ENCODE measurements around the gene AGO1. TPM values are rescaled to one million over a fixed set of nuclear protein-coding genes. Genes with fewer than 3 reads are reported as not detected.

The AGO1 gene
- total RNA-seq: 10 to 100 TPM; 24.9 to 25.3 TPM

DNA sequence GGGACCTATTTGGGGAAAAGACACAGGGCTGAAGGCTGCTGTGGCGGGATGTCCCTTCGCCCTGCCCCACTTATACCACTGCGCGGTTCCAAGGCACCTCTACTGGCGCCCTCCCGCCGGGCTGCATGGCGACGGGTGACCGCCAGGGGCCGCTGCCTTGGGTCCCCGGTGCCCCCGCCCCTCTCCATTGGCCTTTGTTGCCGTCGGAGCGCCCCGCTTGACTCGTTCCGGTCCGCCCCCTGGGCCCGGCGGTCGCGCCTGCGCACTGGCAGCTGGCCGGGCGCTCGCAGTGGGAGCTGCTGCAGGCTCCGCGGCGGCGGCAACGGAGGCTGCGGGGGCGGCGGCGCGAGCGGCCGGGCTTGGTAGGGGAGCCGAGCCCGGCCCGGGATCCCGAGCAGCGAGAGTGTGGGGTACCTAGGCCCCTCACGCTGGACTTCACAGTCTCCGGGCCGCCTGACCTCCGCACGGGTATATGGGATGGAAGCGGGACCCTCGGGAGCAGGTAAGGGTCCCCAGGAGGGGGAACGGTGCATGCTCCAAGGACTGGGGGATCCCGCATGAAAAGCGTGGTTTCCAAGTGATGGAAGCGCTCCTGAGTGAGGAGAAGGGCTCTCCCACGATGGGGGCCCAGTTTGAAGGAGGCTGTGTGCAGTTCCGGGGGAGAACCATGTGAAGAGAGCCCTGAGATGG is at the start of gene AGO1:
Gene AGO1, plus strand, starts transcription at position 265 of the 690 bp plus-strand sequence. Its CDS starts 213 bp downstream, at position 478.
- H3K4me1 Mint-ChIP-seq (ENCODE audit: low read depth): peaks cover 43% of the 10 kb centered on the region
- peak within 1 kb of the TSS; percentile 89 for H3K4me3 Mint-ChIP-seq
- no peaks in the 10 kb centered on the region for H3K9me3 Mint-ChIP-seq
- CTCF ChIA-PET: interaction anchor here (0.6 to 2.4 kb wide), 8 partner anchors 9 to 196 kb away, joined by 3 to 10 read pairs (median 3); no protein-coding TSS in a partner anchor
- peak within 1 kb of the TSS; percentile 37 for H3K27ac Mint-ChIP-seq
- DNase-seq: peak; percentile 97
- no peaks in the 10 kb centered on the region for H3K36me3 Mint-ChIP-seq (ENCODE audit: low read depth)
- H3K27me3 Mint-ChIP-seq (ENCODE audit: low read depth): no peaks in the 10 kb centered on the region
- intact Hi-C loops (cut with micrococcal nuclease): loop anchor here (1.0 to 5.0 kb wide), 4 partner anchors 48 to 266 kb away; partner anchors contain the start of genes ADPRS, AGO3, AGO4 and TRAPPC3

DNA sequence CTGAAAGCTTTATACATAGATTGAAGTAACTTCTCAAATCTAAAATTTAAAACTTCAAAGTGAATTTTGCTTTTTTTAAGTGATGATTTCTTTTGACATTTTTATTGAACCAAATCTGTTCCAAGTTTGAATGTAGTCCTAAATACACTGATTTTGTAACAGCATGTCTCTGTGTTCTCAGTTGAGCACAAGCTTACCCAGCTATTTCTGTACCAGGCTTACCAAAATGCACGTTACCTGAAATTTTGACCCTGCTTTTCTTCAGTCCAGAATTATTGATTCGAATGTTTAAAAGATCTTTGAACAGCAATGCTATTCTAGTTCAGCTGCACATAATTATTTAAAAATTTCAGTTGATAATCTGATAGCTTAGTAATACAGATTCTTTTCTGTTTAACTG is 49.6 kb upstream of the AGO1 start:
- CTCF ChIA-PET: no interaction called here
- Mint-ChIP-seq H3K4me3 (no peak overlapping the region), H3K27me3 (ENCODE audit: low read depth) (no peaks in the 10 kb centered on the region), H3K4me1 (ENCODE audit: low read depth) (no peaks in the 10 kb centered on the region), H3K36me3 (ENCODE audit: low read depth) (peaks cover 10% of the 10 kb centered on the region), H3K9me3 (no peaks in the 10 kb centered on the region), H3K27ac (no peak overlapping the region)
- intact Hi-C loops (cut with micrococcal nuclease): no loop called here
- no peak for DNase-seq

DNA sequence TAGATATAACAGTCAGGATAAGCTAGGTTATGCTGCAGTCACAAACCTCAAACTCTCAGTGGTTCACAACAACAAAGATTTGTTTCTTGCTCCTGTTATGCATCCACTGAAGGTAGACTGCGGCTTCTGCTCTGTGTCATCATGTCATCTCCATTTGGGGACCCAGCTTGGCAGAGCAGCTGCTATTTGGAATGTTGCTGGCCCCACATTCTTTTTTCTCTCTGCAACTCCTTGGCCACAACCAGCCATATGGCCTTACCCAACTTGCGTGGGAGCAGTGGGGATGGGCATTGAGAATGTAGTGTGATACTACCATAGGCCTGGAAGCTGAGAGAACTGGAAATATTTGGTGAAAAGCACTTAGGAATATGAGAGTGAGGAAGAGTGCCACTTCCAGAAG is 48.8 kb upstream of the AGO1 start:
- CTCF ChIA-PET: no interaction called here
- no peaks in the 10 kb centered on the region for H3K9me3 Mint-ChIP-seq
- no peak overlapping the region for H3K4me3 Mint-ChIP-seq
- H3K36me3 Mint-ChIP-seq (ENCODE audit: low read depth): peaks cover 12% of the 10 kb centered on the region
- H3K27me3 Mint-ChIP-seq (ENCODE audit: low read depth): no peaks in the 10 kb centered on the region
- no peak overlapping the region for H3K27ac Mint-ChIP-seq
- no peak for DNase-seq
- intact Hi-C loops (cut with micrococcal nuclease): no loop called here
- no peaks in the 10 kb centered on the region for H3K4me1 Mint-ChIP-seq (ENCODE audit: low read depth)

DNA sequence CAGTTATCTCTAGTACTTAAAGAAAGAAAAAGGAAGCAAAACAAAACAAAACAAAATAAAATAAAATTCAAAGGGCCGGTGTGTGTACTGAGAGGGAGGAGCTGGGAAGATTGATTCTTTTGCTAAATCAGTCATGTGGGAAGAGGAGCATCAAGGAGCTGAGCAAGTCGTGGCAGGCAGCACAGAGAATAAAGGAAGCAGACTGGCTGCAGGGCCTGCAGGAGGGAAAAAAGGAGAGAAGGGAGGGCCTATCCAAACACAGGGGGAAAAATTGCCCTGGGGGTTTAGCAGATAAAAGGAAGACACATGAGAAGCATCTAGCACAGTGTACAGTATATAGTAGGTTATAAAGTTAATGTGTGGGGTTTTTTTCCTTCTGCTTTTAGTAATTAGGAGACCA is 47.6 kb upstream of the AGO1 start:
- intact Hi-C loops (cut with micrococcal nuclease): no loop called here
- Mint-ChIP-seq H3K27me3 (ENCODE audit: low read depth) (no peaks in the 10 kb centered on the region), H3K4me1 (ENCODE audit: low read depth) (no peaks in the 10 kb centered on the region), H3K36me3 (ENCODE audit: low read depth) (peaks cover 12% of the 10 kb centered on the region), H3K27ac (no peak overlapping the region), H3K4me3 (no peak overlapping the region), H3K9me3 (no peaks in the 10 kb centered on the region)
- no peak for DNase-seq
- CTCF ChIA-PET: no interaction called here

DNA sequence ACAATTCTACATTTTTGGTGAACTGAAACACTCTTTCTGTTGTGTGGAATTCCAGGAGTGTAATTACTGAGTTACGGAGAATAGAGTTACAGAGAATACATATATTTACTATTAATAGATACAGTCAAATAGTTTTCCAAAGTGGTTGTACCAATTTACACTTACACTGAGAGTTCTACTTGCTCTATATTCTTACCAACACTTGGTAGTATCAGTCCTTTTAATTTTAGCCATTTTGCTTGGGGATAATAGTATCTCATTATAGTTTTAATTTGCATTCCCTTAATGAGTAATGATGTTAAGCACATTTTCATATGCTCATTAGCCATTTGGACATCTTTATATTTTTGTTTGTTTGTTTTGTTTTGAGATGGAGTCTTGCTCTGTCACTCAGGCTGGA is 46.3 kb upstream of the AGO1 start:
- CTCF ChIA-PET: interaction anchor here (0.6 kb wide), 1 partner anchor 36 kb away, joined by 7 read pairs; no protein-coding TSS in a partner anchor
- no peaks in the 10 kb centered on the region for H3K9me3 Mint-ChIP-seq
- intact Hi-C loops (cut with micrococcal nuclease): no loop called here
- H3K27me3 Mint-ChIP-seq (ENCODE audit: low read depth): no peaks in the 10 kb centered on the region
- no peak overlapping the region for H3K27ac Mint-ChIP-seq
- no peak overlapping the region for H3K4me3 Mint-ChIP-seq
- H3K4me1 Mint-ChIP-seq (ENCODE audit: low read depth): no peaks in the 10 kb centered on the region
- H3K36me3 Mint-ChIP-seq (ENCODE audit: low read depth): peaks cover 12% of the 10 kb centered on the region
- no peak for DNase-seq

DNA sequence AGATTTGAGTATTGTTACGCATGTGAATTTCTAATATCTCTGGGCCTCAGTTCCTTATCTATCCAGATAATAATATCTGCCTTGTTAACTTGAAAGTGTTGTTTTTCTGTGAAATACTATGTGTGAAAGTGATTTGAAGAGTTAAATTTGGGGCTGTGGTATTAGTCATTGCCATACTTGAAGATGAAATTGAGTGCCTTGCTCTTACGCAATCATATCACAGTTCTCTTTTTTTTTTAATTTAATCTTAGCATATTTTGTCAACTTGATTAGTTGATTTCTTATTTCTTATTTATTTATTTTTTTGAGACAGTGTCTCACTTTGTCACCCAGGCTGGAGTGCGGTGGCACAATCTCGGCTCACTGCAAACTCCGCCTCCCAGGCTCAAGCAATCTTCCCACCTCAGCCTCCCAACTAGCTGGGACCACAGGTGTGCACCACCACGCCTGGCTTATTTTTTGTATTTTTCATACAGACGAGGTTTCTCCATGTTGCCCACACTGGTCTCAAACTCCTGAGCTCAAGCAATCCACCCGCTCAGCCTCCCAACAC is 44.2 kb upstream of the AGO1 start:
- Mint-ChIP-seq H3K27me3 (ENCODE audit: low read depth) (no peaks in the 10 kb centered on the region), H3K9me3 (no peaks in the 10 kb centered on the region), H3K4me3 (no peak overlapping the region), H3K4me1 (ENCODE audit: low read depth) (no peaks in the 10 kb centered on the region), H3K27ac (no peak overlapping the region), H3K36me3 (ENCODE audit: low read depth) (peaks cover 12% of the 10 kb centered on the region)
- DNase-seq: no peak
- intact Hi-C loops (cut with micrococcal nuclease): no loop called here
- CTCF ChIA-PET: no interaction called here

DNA sequence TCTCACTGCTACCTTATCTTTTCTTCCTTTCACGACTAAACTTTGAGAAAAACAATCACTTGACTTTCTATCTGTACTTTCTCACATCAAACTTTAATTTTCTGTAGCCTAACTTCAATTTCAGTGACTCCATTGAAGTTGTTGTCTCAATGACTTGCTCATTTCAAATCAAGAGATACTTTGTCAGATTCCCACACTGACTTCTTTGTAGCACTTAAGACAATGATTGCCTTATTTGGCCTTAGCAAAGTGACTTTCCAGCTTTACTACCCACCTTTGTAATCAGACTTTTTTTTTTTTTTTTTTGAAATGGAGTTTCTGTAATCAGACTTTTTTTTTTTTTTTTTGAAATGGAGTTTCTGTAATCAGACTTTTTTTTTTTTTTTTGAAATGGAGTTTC is 38.2 kb upstream of the AGO1 start:
- Mint-ChIP-seq H3K27me3 (ENCODE audit: low read depth) (no peaks in the 10 kb centered on the region), H3K4me3 (no peak overlapping the region), H3K36me3 (ENCODE audit: low read depth) (no peaks in the 10 kb centered on the region), H3K9me3 (no peaks in the 10 kb centered on the region), H3K4me1 (ENCODE audit: low read depth) (no peaks in the 10 kb centered on the region), H3K27ac (no peak overlapping the region)
- intact Hi-C loops (cut with micrococcal nuclease): no loop called here
- CTCF ChIA-PET: no interaction called here
- no peak for DNase-seq

DNA sequence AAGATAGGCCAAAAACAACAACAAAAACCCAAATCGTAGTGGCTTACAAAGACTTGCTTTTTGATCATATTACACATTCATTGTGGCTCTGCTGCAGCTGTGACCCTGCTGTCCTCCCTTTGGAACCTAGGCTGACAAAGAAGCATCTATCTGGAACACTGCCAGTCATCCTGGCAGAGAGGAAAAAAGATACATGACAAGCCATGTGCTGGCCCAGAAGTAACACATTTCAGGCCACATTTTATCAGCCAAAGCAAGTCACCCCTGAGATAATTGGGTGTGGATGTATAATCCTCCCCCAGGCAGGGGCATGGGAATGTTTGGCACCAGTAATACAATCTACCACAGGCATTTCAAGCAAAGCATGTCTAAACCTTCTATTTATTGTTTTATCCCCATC is 37.2 kb upstream of the AGO1 start:
- intact Hi-C loops (cut with micrococcal nuclease): no loop called here
- Mint-ChIP-seq H3K9me3 (no peaks in the 10 kb centered on the region), H3K4me3 (no peak overlapping the region), H3K4me1 (ENCODE audit: low read depth) (no peaks in the 10 kb centered on the region), H3K27me3 (ENCODE audit: low read depth) (no peaks in the 10 kb centered on the region), H3K36me3 (ENCODE audit: low read depth) (peaks cover 1% of the 10 kb centered on the region), H3K27ac (no peak overlapping the region)
- no peak for DNase-seq
- CTCF ChIA-PET: no interaction called here

DNA sequence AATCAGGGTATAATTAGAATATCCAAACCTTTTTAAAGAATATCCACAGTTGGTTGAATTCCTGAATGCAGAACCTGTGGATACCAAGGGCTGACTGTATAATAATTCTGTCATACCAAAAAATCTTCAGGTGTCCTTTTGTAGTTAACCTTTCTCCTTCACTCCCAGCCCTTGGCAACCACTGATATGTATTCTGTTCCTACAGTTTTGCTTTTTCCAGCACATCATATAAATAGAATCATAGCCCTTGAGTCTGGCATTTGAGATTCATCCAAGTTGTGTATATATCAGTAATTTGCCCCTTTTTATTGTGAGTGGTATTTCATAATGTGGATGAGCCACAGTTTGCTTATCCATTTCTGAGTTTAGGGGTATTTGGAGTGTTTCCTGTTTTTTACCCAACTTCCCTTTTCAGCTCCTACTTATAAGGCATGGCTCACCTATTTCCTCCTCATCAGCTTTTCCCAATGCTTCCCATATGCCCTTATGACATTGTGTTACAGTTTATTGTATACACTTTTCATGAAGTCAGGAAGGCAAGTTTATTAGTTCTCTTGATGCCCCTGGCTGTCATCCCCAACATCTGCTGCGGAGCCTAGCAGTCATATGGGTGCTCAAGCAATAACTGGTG is 35.0 kb upstream of the AGO1 start:
- DNase-seq: no peak
- Mint-ChIP-seq H3K36me3 (ENCODE audit: low read depth) (peaks cover 2% of the 10 kb centered on the region), H3K4me3 (no peak overlapping the region), H3K27me3 (ENCODE audit: low read depth) (no peaks in the 10 kb centered on the region), H3K9me3 (no peaks in the 10 kb centered on the region), H3K27ac (no peak overlapping the region), H3K4me1 (ENCODE audit: low read depth) (no peaks in the 10 kb centered on the region)
- CTCF ChIA-PET: interaction anchor here (0.6 to 0.8 kb wide), 2 partner anchors 16 to 961 kb away, joined by 3 to 5 read pairs; no protein-coding TSS in a partner anchor
- intact Hi-C loops (cut with micrococcal nuclease): no loop called here

DNA sequence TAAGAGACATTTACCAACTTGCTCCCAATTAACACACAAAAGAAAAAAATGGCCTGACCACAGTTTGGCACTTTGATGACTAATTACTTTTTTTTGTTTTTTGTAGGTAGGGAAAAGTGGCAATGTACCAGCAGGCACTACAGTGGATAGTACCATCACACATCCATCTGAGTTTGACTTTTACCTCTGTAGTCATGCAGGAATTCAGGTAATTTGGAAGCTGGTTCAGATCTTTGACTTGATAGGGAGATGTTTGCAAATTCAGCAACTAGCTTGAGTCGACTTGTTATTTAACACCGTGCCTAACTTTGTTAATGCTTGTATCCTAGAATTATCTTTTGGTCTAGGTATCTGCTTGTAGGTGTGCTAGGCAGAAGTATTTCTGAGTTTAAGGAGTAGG is 33.0 kb upstream of the AGO1 start:
- no peaks in the 10 kb centered on the region for H3K27me3 Mint-ChIP-seq (ENCODE audit: low read depth)
- no peak overlapping the region for H3K27ac Mint-ChIP-seq
- H3K36me3 Mint-ChIP-seq (ENCODE audit: low read depth): peaks cover 2% of the 10 kb centered on the region
- H3K4me3 Mint-ChIP-seq: no peak overlapping the region
- no peak for DNase-seq
- intact Hi-C loops (cut with micrococcal nuclease): no loop called here
- H3K9me3 Mint-ChIP-seq: no peaks in the 10 kb centered on the region
- CTCF ChIA-PET: no interaction called here
- H3K4me1 Mint-ChIP-seq (ENCODE audit: low read depth): no peaks in the 10 kb centered on the region

DNA sequence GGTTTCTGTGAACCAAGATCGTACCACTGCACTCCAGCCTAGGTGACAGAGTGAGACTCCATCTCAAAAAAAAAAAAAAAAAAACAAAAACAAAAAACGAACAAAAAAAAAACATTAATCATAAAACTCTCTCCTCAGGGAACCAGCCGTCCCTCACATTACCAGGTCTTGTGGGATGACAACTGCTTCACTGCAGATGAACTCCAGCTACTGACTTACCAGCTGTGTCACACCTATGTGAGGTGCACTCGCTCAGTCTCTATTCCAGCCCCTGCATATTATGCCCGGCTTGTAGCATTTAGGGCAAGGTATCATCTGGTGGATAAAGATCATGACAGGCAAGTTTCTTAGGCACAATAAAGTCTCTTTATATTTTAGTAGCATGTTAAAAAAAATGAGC is 32.3 kb upstream of the AGO1 start:
- Mint-ChIP-seq H3K36me3 (ENCODE audit: low read depth) (peaks cover 2% of the 10 kb centered on the region), H3K4me3 (no peak overlapping the region), H3K4me1 (ENCODE audit: low read depth) (no peaks in the 10 kb centered on the region), H3K9me3 (no peaks in the 10 kb centered on the region), H3K27ac (no peak overlapping the region), H3K27me3 (ENCODE audit: low read depth) (no peaks in the 10 kb centered on the region)
- CTCF ChIA-PET: interaction anchor here (0.8 kb wide), 1 partner anchor 260 kb away, joined by 4 read pairs; no protein-coding TSS in a partner anchor
- intact Hi-C loops (cut with micrococcal nuclease): no loop called here
- DNase-seq: no peak

DNA sequence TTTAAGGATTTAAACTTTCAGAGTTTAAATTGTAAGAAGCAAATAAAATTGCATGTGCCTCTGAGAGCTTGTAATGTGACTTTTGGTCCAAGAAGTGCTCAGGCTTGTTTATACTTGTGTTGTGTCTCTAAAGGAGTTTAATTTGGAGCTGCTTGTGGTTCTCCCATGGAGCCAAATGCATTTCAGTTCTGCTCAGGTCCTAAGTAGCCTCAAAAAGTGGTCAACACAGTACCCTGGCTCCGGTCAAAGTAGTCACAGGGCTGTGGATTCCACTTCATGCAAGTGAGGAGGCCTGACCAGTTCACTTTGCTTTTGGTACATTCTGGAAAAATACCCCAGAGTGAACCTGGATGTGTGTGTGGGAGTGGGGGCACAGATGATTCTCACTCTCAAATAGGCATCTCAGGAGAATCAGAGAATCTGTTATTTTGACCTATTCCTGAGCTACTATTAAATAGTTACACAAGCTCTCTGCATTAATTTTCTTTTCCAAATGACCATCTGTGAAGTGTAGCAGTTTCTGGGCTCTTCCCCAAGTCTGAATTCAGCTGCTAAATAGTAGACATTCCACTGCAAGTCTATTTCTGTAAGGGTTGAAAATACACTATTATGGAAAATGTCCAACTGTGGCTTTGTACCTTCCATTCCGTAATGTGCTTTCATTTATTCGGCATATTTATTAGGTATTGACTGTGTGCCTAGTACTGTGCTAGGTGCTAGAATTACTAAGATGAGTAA is 31.7 kb upstream of the AGO1 start:
- no peak overlapping the region for H3K27ac Mint-ChIP-seq
- no peak overlapping the region for H3K4me3 Mint-ChIP-seq
- H3K9me3 Mint-ChIP-seq: no peaks in the 10 kb centered on the region
- no peak for DNase-seq
- H3K4me1 Mint-ChIP-seq (ENCODE audit: low read depth): no peaks in the 10 kb centered on the region
- no peaks in the 10 kb centered on the region for H3K27me3 Mint-ChIP-seq (ENCODE audit: low read depth)
- peaks cover 2% of the 10 kb centered on the region for H3K36me3 Mint-ChIP-seq (ENCODE audit: low read depth)
- intact Hi-C loops (cut with micrococcal nuclease): no loop called here
- CTCF ChIA-PET: interaction anchor here (0.8 kb wide), 1 partner anchor 261 kb away, joined by 4 read pairs; no protein-coding TSS in a partner anchor
